CMK (cell line): ENCODE results near the gene POU2F1.
A peak's percentile ranks its signal among the peaks of the same experiment; 100 is the strongest.
"Not testable (repeated sequence)": the region's sequence is repeated elsewhere in the genome, so short reads cannot be mapped to it uniquely, and the experiment has no call there.

Source experiments
- DNase-seq: peaks from one replicate; pipeline ENCODE4 v3.0.0-alpha.2; 2010; ENCODE audit warnings: low read depth

Gene POU2F1

GRCh38 chr1:167231873-167232450 is 11.3 kb downstream of the POU2F1 start:
- no peak for DNase-seq

GRCh38 chr1:167232801-167233200 is 12.1 kb downstream of the POU2F1 start:
- no peak for DNase-seq

- DNase-seq: no peak
These were observed 12.7 kb downstream of the POU2F1 start for GRCh38 chr1:167233373-167233772.

- no peak for DNase-seq
These were observed 16.3 kb downstream of the POU2F1 start for GRCh38 chr1:167237000-167237399.

GRCh38 chr1:167238713-167239112 is 18.0 kb downstream of the POU2F1 start:
- no peak for DNase-seq

GRCh38 chr1:167239257-167239656 is 18.6 kb downstream of the POU2F1 start:
- DNase-seq: no peak

GRCh38 chr1:167244244-167244643 is 23.6 kb downstream of the POU2F1 start:
- no peak for DNase-seq

- not testable (repeated sequence) for DNase-seq
These were observed 24.5 kb downstream of the POU2F1 start for GRCh38 chr1:167245168-167245567.

- no peak for DNase-seq
These were observed 26.3 kb downstream of the POU2F1 start for GRCh38 chr1:167246971-167247370.

GRCh38 chr1:167247754-167248153 is 27.1 kb downstream of the POU2F1 start:
- DNase-seq: no peak

- peak; percentile 72 for DNase-seq
These were observed 28.3 kb downstream of the POU2F1 start for GRCh38 chr1:167248707-167249642.

- DNase-seq: no peak
These were observed 29.0 kb downstream of the POU2F1 start for GRCh38 chr1:167249702-167250101.

GRCh38 chr1:167250482-167250881 is 29.8 kb downstream of the POU2F1 start:
- DNase-seq: no peak

GRCh38 chr1:167251472-167251871 is 30.8 kb downstream of the POU2F1 start:
- no peak for DNase-seq

- DNase-seq: no peak
These were observed 32.3 kb downstream of the POU2F1 start for GRCh38 chr1:167252986-167253385.

GRCh38 chr1:167258858-167259257 is 38.2 kb downstream of the POU2F1 start:
- no peak for DNase-seq

GRCh38 chr1:167262836-167263235 is 42.1 kb downstream of the POU2F1 start:
- no peak for DNase-seq

- DNase-seq: no peak
These were observed 42.7 kb downstream of the POU2F1 start for GRCh38 chr1:167263344-167263743.

- DNase-seq: no peak
These were observed 43.3 kb downstream of the POU2F1 start for GRCh38 chr1:167263819-167264464.

GRCh38 chr1:167266965-167267364 is 46.3 kb downstream of the POU2F1 start:
- no peak for DNase-seq

GRCh38 chr1:167268347-167268787 is 47.7 kb downstream of the POU2F1 start:
- no peak for DNase-seq

GRCh38 chr1:167270349-167271092 is 49.8 kb downstream of the POU2F1 start:
- DNase-seq: no peak
